Raji (cell line): ENCODE measurements around the gene VSIG10L.

Experiments
- POLR2A ChIP-seq: IDR thresholded peaks from 2 replicates; pipeline ENCODE4 v1.6.1; 2011; ENCODE audit warnings: low read depth, low read length, control low read depth; ENCODE audit not compliant: insufficient read depth

The VSIG10L gene

GRCh38 chr19:51316688-51317087 lies 25.3 kb downstream of the VSIG10L start:
- no peak for TF ChIP-seq POLR2A

- no peak for TF ChIP-seq POLR2A
Observed at GRCh38 chr19:51311351-51312257, 30.3 kb downstream of the VSIG10L start, which contains the start of gene IGLON5. Gene IGLON5, plus strand, starts transcription at chr19:51311644. Its CDS starts 204 bp downstream, at chr19:51311848.

- TF ChIP-seq POLR2A: no peak
Observed at GRCh38 chr19:51305479-51305878, 36.5 kb downstream of the VSIG10L start.

- TF ChIP-seq POLR2A: no peak
Observed at GRCh38 chr19:51301266-51301665, 40.7 kb downstream of the VSIG10L start.

GRCh38 chr19:51297406-51297805 lies 44.5 kb downstream of the VSIG10L start:
- TF ChIP-seq POLR2A: no peak

GRCh38 chr19:51296336-51297093 lies 45.4 kb downstream of the VSIG10L start:
- TF ChIP-seq POLR2A: no peak

- no peak for TF ChIP-seq POLR2A
Observed at GRCh38 chr19:51295382-51296126, 46.4 kb downstream of the VSIG10L start.

GRCh38 chr19:51294977-51295375 lies 47.0 kb downstream of the VSIG10L start:
- no peak for TF ChIP-seq POLR2A

GRCh38 chr19:51294211-51294976 lies 47.5 kb downstream of the VSIG10L start:
- no peak for TF ChIP-seq POLR2A

- TF ChIP-seq POLR2A: no peak
Observed at GRCh38 chr19:51293571-51294210, 48.2 kb downstream of the VSIG10L start.

- TF ChIP-seq POLR2A: no peak
Observed at GRCh38 chr19:51292971-51293370, 49.0 kb downstream of the VSIG10L start.

- TF ChIP-seq POLR2A: no peak
Observed at GRCh38 chr19:51289635-51290034, 52.3 kb downstream of the VSIG10L start.

GRCh38 chr19:51285682-51286081 lies 56.3 kb downstream of the VSIG10L start:
- TF ChIP-seq POLR2A: no peak

- TF ChIP-seq POLR2A: no peak
Observed at GRCh38 chr19:51282335-51282734, 59.6 kb downstream of the VSIG10L start.
